WI38 (cell line): ENCODE results near the gene DCAF16.
A peak's percentile ranks its signal among the peaks of the same experiment; 100 is the strongest.

Source experiments
- H3K4me3 ChIP-seq: 2 replicates; pipeline ENCODE4 v1.5.1; 2011; ENCODE audit warnings: low read depth, mild to moderate bottlenecking, control low read depth, low read length
- CTCF ChIP-seq: IDR thresholded peaks from 2 replicates; pipeline ENCODE4 v1.5.1; 2012; ENCODE audit warnings: low read depth, mild to moderate bottlenecking, control low read depth, low read length

The DCAF16 gene

GRCh38 chr4:17785858-17786257, 24.7 kb downstream of the DCAF16 start:
- no peak for TF ChIP-seq CTCF

GRCh38 chr4:17781300-17782287, 29.0 kb downstream of the DCAF16 start, which contains the start of gene FAM184B:
Gene FAM184B (minus strand): TSS chr4:17781621. CDS start chr4:17781299, 322 bp downstream.
- H3K4me3 ChIP-seq, result peak within 1 kb of the TSS; percentile 47
- TF ChIP-seq CTCF, result no peak

More at GRCh38 chr4:17785858-17786257, 24.7 kb downstream of the DCAF16 start:
- H3K4me3 ChIP-seq, result no peak overlapping the region

- TF ChIP-seq CTCF, result no peak
- H3K4me3 ChIP-seq, result peak overlapping the region; percentile 47
These were observed 29.9 kb downstream of the DCAF16 start for GRCh38 chr4:17780501-17781299.

- no peak overlapping the region for H3K4me3 ChIP-seq
- TF ChIP-seq CTCF, result no peak
These were observed 32.1 kb downstream of the DCAF16 start for GRCh38 chr4:17778431-17778830.

- no peak overlapping the region for H3K4me3 ChIP-seq
- TF ChIP-seq CTCF, result no peak
These were observed 37.3 kb downstream of the DCAF16 start for GRCh38 chr4:17773135-17773698.

- no peak for TF ChIP-seq CTCF
- H3K4me3 ChIP-seq, result no peak overlapping the region
These were observed 39.2 kb downstream of the DCAF16 start for GRCh38 chr4:17771284-17771908.
